Hepatocyte (in vitro differentiated cells): Measurements from ENCODE around the gene EPHA6. TPM values are rescaled to one million over a fixed set of nuclear protein-coding genes. Genes with fewer than 3 reads are reported as not detected.

Experiments used
- DNase-seq: peaks from one replicate; pipeline ENCODE4 v3.0.0-alpha.2; 2016; ENCODE audit warnings: low spot score
- H2AFZ ChIP-seq: fragments of 200-600 bp; sonication (generic); 2 replicates; pipeline ENCODE4 v1.6.0; 2016; ENCODE audit warnings: antibody characterized with exemption, mild to moderate bottlenecking
- H3K27ac ChIP-seq: fragments of 200-600 bp; sonication (generic); 2 replicates; pipeline ENCODE4 v1.5.1; 2016; ENCODE audit warnings: mild to moderate bottlenecking
- H3K27me3 ChIP-seq: fragments of 200-600 bp; sonication (generic); 2 replicates; pipeline ENCODE4 v1.6.1; 2016
- H3K36me3 ChIP-seq: fragments of 200-600 bp; sonication (generic); replicated peaks from 2 replicates; pipeline ENCODE4 v1.5.1; 2016; ENCODE audit warnings: low read depth; ENCODE audit not compliant: insufficient read depth
- H3K4me1 ChIP-seq: fragments of 200-600 bp; sonication (generic); 2 replicates; pipeline ENCODE4 v1.5.1; 2016; ENCODE audit warnings: mild to moderate bottlenecking, moderate library complexity; ENCODE audit not compliant: insufficient read depth
- H3K4me2 ChIP-seq: fragments of 200-600 bp; sonication (generic); 2 replicates; pipeline ENCODE4 v1.6.0; 2016
- H3K4me3 ChIP-seq: fragments of 200-600 bp; sonication (generic); 2 replicates; pipeline ENCODE4 v1.5.1; 2016; ENCODE audit warnings: mild to moderate bottlenecking
- H3K79me2 ChIP-seq: fragments of 200-600 bp; sonication (generic); 2 replicates; pipeline ENCODE4 v1.6.0; 2017; ENCODE audit warnings: mild to moderate bottlenecking
- H3K9me2 ChIP-seq: fragments of 200-600 bp; sonication (generic); replicated peaks from 2 replicates; pipeline ENCODE4 v1.6.0; 2017; ENCODE audit warnings: mild to moderate bottlenecking; ENCODE audit not compliant: insufficient read depth
- H3K9me3 ChIP-seq: fragments of 200-600 bp; sonication (generic); 2 replicates; pipeline ENCODE4 v1.5.1; 2016; ENCODE audit warnings: low read depth, mild to moderate bottlenecking
- H4K20me1 ChIP-seq: fragments of 200-600 bp; sonication (generic); 2 replicates; pipeline ENCODE4 v1.6.0; 2016; ENCODE audit warnings: mild to moderate bottlenecking; ENCODE audit not compliant: insufficient read depth, poor library complexity, severe bottlenecking
- CTCF ChIP-seq: fragments of 200-600 bp; sonication (generic); IDR thresholded peaks from 2 replicates; pipeline ENCODE4 v1.5.1; 2016; ENCODE audit warnings: antibody characterized with exemption, mild to moderate bottlenecking; ENCODE audit not compliant: poor library complexity
- EZH2 ChIP-seq: fragments of 200-600 bp; sonication (generic); IDR thresholded peaks from 2 replicates; pipeline ENCODE4 v1.6.1; 2016; ENCODE audit warnings: antibody characterized with exemption, mild to moderate bottlenecking, borderline replicate concordance
- EZH2phosphoT487 ChIP-seq: fragments of 200-600 bp; sonication (generic); IDR thresholded peaks from one replicate; pipeline ENCODE4 v1.6.1; 2018; ENCODE audit warnings: antibody characterized with exemption, mild to moderate bottlenecking, low read depth, moderate library complexity; ENCODE audit not compliant: unreplicated experiment, severe bottlenecking
- WGBS: methylation state at CpG from one replicate; pipeline ENCODE4 v1.1.6; 2016; ENCODE audit warnings: low lambda C conversion rate; ENCODE audit errors: missing lambda C conversion rate; 5-methylcytosine and 5-hydroxymethylcytosine counted together
- polyA plus RNA-seq: library from polyadenylated mRNA; unstranded; fragments of >200 nt; fragmentation: Nextera tagmentation; extraction: Ambion mirVana; gene quantifications from 2 replicates; pipeline ENCODE4 v1.2.1, GENCODE V29; 2016
- total RNA-seq: library from RNA; depleted of rRNA; stranded (reverse); fragments of >200 nt; gene quantifications from 2 replicates; pipeline ENCODE4 v1.2.3, GENCODE V29; 2014

EPHA6 gene
- total and polyA plus RNA-seq, 2 experiments from 2014 or later = 3.4 to 16.7 TPM

- no peaks in the 10 kb centered on the region for H3K9me2 ChIP-seq
- H4K20me1 ChIP-seq = no peaks in the 10 kb centered on the region
- no peaks in the 10 kb centered on the region for H3K4me1 ChIP-seq
- H3K27me3 ChIP-seq = no peaks in the 10 kb centered on the region
- no peak overlapping the region for H3K27ac ChIP-seq
- H3K9me3 ChIP-seq = no peaks in the 10 kb centered on the region
- H3K4me2 ChIP-seq = no peak overlapping the region
- DNase-seq = no peak
- no peaks in the 10 kb centered on the region for H3K79me2 ChIP-seq
- H3K36me3 ChIP-seq = no peaks in the 10 kb centered on the region
- no peak for TF ChIP-seq EZH2phosphoT487
- no peak for TF ChIP-seq EZH2
- no peak for TF ChIP-seq CTCF
- no peak overlapping the region for H2AFZ ChIP-seq
- H3K4me3 ChIP-seq = no peak overlapping the region
- WGBS = 84% methylated on average over 1 of the region's 1 CpG
These were observed 244.8 kb downstream of the EPHA6 start for GRCh38 chr3:97059168-97059567.

- WGBS = 24% methylated on average over 1 of the region's 1 CpG
- Histone ChIP-seq H3K27me3 (no peaks in the 10 kb centered on the region), H3K9me3 (no peaks in the 10 kb centered on the region), H3K9me2 (no peaks in the 10 kb centered on the region), H4K20me1 (no peaks in the 10 kb centered on the region), H3K36me3 (no peaks in the 10 kb centered on the region), H3K4me1 (no peaks in the 10 kb centered on the region), H3K4me2 (no peak overlapping the region), H3K4me3 (no peak overlapping the region), H3K79me2 (no peaks in the 10 kb centered on the region), H2AFZ (no peak overlapping the region), H3K27ac (no peak overlapping the region)
- no peak for DNase-seq
- TF ChIP-seq EZH2 = no peak
- no peak for TF ChIP-seq EZH2phosphoT487
- no peak for TF ChIP-seq CTCF
These were observed 252.1 kb downstream of the EPHA6 start for GRCh38 chr3:97066531-97066930.

- Histone ChIP-seq H3K4me1 (no peaks in the 10 kb centered on the region), H4K20me1 (no peaks in the 10 kb centered on the region), H3K9me3 (no peaks in the 10 kb centered on the region), H3K27me3 (no peaks in the 10 kb centered on the region), H3K27ac (no peak overlapping the region), H3K4me2 (no peak overlapping the region), H3K9me2 (no peaks in the 10 kb centered on the region), H3K36me3 (no peaks in the 10 kb centered on the region), H2AFZ (no peak overlapping the region), H3K4me3 (no peak overlapping the region), H3K79me2 (no peaks in the 10 kb centered on the region)
- DNase-seq = no peak
- no peak for TF ChIP-seq EZH2
- no peak for TF ChIP-seq CTCF
- no peak for TF ChIP-seq EZH2phosphoT487
These were observed 255.9 kb downstream of the EPHA6 start for GRCh38 chr3:97070302-97070701.

- no peak overlapping the region for H2AFZ ChIP-seq
- no peaks in the 10 kb centered on the region for H3K27me3 ChIP-seq
- no peak for DNase-seq
- H4K20me1 ChIP-seq = no peaks in the 10 kb centered on the region
- no peaks in the 10 kb centered on the region for H3K9me3 ChIP-seq
- 84% methylated on average over 2 of the region's 2 CpGs for WGBS
- H3K9me2 ChIP-seq = no peaks in the 10 kb centered on the region
- H3K36me3 ChIP-seq = no peaks in the 10 kb centered on the region
- TF ChIP-seq EZH2 = no peak
- no peak for TF ChIP-seq CTCF
- TF ChIP-seq EZH2phosphoT487 = no peak
- H3K79me2 ChIP-seq = no peaks in the 10 kb centered on the region
- no peak overlapping the region for H3K27ac ChIP-seq
- H3K4me3 ChIP-seq = no peak overlapping the region
- no peak overlapping the region for H3K4me2 ChIP-seq
- H3K4me1 ChIP-seq = no peaks in the 10 kb centered on the region
These were observed 260.2 kb downstream of the EPHA6 start for GRCh38 chr3:97074546-97074945.
